Peyer's patch (tissue), 4 donors: ENCODE measurements around the gene FBXO24. TPM values are rescaled to one million over a fixed set of nuclear protein-coding genes. Genes with fewer than 3 reads are reported as not detected.
A peak's percentile ranks its signal among the peaks of the same experiment; 100 is the strongest.

Experiments
- DNase-seq, 3 donors: peaks; one replicate each; pipeline ENCODE4 v3.0.0-alpha.2; 2017 to 2019
- H3K27ac ChIP-seq, 4 donors: fragments of 200-600 bp; sonication (generic); one replicate each; pipeline ENCODE4 v1.5.1; 2016 to 2019
- H3K27me3 ChIP-seq, 2 donors: fragments of 200-600 bp; sonication (generic); one replicate each; pipeline ENCODE4 v1.5.1; 2019
- H3K36me3 ChIP-seq, 3 donors: fragments of 200-600 bp; sonication (generic); one replicate each; pipeline ENCODE4 v1.5.1; 2016 to 2019
- H3K4me1 ChIP-seq, 4 donors: fragments of 200-600 bp; sonication (generic); one replicate each; pipeline ENCODE4 v1.5.1; 2016 to 2019
- H3K4me3 ChIP-seq, 4 donors: fragments of 200-600 bp; sonication (generic); 1 replicate in 3 of 4; 2 replicates in 1 of 4; pipeline ENCODE4 v1.5.1; 2016 to 2019; ENCODE audit warnings: mild to moderate bottlenecking in 1 of 4
- H3K9me3 ChIP-seq, 4 donors: fragments of 200-600 bp; sonication (generic); one replicate each; pipeline ENCODE4 v1.5.1; 2016 to 2019; ENCODE audit warnings: mild to moderate bottlenecking in 1 of 4
- CTCF ChIP-seq, 6 experiments: fragments of 450-650 bp in 4 of 6; fragments of 200-600 bp in 2 of 6; sonication (generic) in 1 of 6; IDR thresholded peaks; one replicate each; pipeline ENCODE4 v1.5.1; 2017 to 2019; ENCODE audit warnings: antibody characterized with exemption in 6 of 6, mild to moderate bottlenecking in 3 of 6, moderate library complexity in 1 of 6
- POLR2A ChIP-seq, 2 donors: fragments of 450-650 bp; IDR thresholded peaks; one replicate each; pipeline ENCODE4 v1.5.1; 2017; ENCODE audit warnings: antibody characterized with exemption in 2 of 2, mild to moderate bottlenecking in 2 of 2, moderate library complexity in 2 of 2
- total RNA-seq, 4 donors: library from RNA; depleted of rRNA; stranded (reverse); fragments of >200 nt; gene quantifications; one replicate each; pipeline ENCODE4 v1.1.0, GENCODE V29; 2016

Gene FBXO24
- total RNA-seq, 4 donors from 2014 or later: 1.1 to 2.8 TPM; not detected in 2

GRCh38 chr7:100640517-100641440 lies 54.7 kb downstream of the FBXO24 start:
- H3K27ac ChIP-seq: no peak overlapping the region
- H3K4me3 ChIP-seq: peak overlapping the region in 1 of 4 donors; percentile 13
- no peaks in the 10 kb centered on the region for H3K9me3 ChIP-seq
- H3K27me3 ChIP-seq: no peaks in the 10 kb centered on the region
- TF ChIP-seq CTCF (IDR thresholded peaks at IDR 0.05): no peak
- TF ChIP-seq POLR2A (IDR thresholded peaks at IDR 0.05): no peak
- H3K36me3 ChIP-seq: no peaks in the 10 kb centered on the region
- DNase-seq: no peak
- no peaks in the 10 kb centered on the region for H3K4me1 ChIP-seq

DNA sequence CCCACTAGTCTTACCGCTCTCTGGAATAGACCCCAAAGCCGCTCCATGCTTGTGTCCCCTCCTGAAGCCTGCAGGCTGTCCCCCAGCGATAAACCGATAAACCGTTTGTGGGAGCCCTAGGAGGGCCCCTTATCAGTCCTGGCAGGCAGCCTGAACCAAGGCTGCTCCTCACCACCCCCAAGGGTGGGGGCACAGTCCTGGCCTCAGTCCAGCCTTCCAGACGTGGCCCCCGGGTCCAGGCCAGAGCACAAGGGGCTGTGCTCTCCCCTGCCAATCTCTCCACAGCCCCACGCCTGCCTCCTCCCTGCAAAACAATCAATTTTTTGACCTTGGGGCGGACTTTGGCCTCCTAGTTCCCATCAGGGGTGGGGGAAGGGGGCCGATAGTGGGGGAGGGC lies 55.3 kb downstream of the FBXO24 start, which contains the start of gene TFR2:
Gene TFR2 (minus strand): TSS at position 90 of the 397 bp plus-strand sequence. CDS start 43 bp downstream, at position 47.
- no peak for DNase-seq
- no peaks in the 10 kb centered on the region for H3K9me3 ChIP-seq
- H3K27me3 ChIP-seq: no peaks in the 10 kb centered on the region

GRCh38 chr7:100641860-100642533 lies 55.9 kb downstream of the FBXO24 start:
- no peaks in the 10 kb centered on the region for H3K27me3 ChIP-seq
- no peak overlapping the region for H3K27ac ChIP-seq

More for the DNA sequence above, 55.3 kb downstream of the FBXO24 start, which contains the start of gene TFR2:
- Histone ChIP-seq H3K4me3 (peak within 1 kb of the TSS in 1 of 4 donors; percentile 19), H3K36me3 (no peaks in the 10 kb centered on the region), H3K27ac (no peak within 1 kb of the TSS), H3K4me1 (no peaks in the 10 kb centered on the region)
- TF ChIP-seq CTCF (IDR thresholded peaks at IDR 0.05): no peak
- no peak for TF ChIP-seq POLR2A (IDR thresholded peaks at IDR 0.05)

DNA sequence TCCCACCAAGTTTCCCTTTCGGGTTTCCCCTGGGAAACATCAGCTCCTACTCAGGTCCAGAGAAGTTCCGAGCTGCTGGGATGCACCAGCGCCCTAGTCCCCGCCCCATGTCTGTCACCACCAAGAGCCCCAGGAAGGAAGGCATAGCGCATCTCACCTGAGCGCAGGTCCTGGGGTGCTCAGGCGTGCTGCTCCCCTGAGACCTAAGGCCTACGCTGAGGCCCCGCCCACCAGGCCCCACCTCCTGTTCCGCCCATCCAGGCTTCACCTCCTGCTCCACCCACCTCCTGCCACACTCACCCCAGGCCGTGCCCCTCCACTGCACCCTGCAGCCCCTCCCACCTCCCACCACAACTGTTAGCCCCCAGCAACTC lies 56.4 kb downstream of the FBXO24 start:
- no peaks in the 10 kb centered on the region for H3K36me3 ChIP-seq
- TF ChIP-seq POLR2A (IDR thresholded peaks at IDR 0.05) (no peak), CTCF (IDR thresholded peaks at IDR 0.05) (no peak)
- DNase-seq: peak; percentile 71 to 85 (median 73)
- H3K4me3 ChIP-seq: peak overlapping the region in 1 of 4 donors; percentile 19
- no peaks in the 10 kb centered on the region for H3K27me3 ChIP-seq
- no peak overlapping the region for H3K27ac ChIP-seq
- H3K9me3 ChIP-seq: no peaks in the 10 kb centered on the region
- H3K4me1 ChIP-seq: no peaks in the 10 kb centered on the region

More at GRCh38 chr7:100641860-100642533, 55.9 kb downstream of the FBXO24 start:
- TF ChIP-seq CTCF (IDR thresholded peaks at IDR 0.05): no peak
- TF ChIP-seq POLR2A (IDR thresholded peaks at IDR 0.05): no peak
- Histone ChIP-seq H3K36me3 (no peaks in the 10 kb centered on the region), H3K4me3 (peak overlapping the region in 1 of 4 donors; percentile 19), H3K9me3 (no peaks in the 10 kb centered on the region), H3K4me1 (no peaks in the 10 kb centered on the region)
- DNase-seq: no peak

GRCh38 chr7:100649826-100650565 lies 63.9 kb downstream of the FBXO24 start:
- Histone ChIP-seq H3K27me3 (no peaks in the 10 kb centered on the region), H3K4me1 (no peaks in the 10 kb centered on the region), H3K4me3 (no peak overlapping the region), H3K9me3 (no peaks in the 10 kb centered on the region), H3K36me3 (no peaks in the 10 kb centered on the region), H3K27ac (no peak overlapping the region)
- no peak for DNase-seq
- TF ChIP-seq CTCF (IDR thresholded peaks at IDR 0.05) (no peak), POLR2A (IDR thresholded peaks at IDR 0.05) (no peak)
